NT2/D1 (cell line): Measurements from ENCODE around the gene RAPGEF4.

Source experiments
- SUZ12 ChIP-seq: IDR thresholded peaks from 2 replicates; pipeline ENCODE4 v1.6.1; 2011; ENCODE audit not compliant: insufficient read length, insufficient read depth; ENCODE audit errors: extremely low read depth
- YY1 ChIP-seq: IDR thresholded peaks from 2 replicates; pipeline ENCODE4 v1.6.1; 2011; ENCODE audit not compliant: insufficient read length, insufficient read depth
- ZNF274 ChIP-seq: IDR thresholded peaks from 2 replicates; pipeline ENCODE4 v1.6.1; 2011; ENCODE audit warnings: mild to moderate bottlenecking, low read depth, low read length

DNA sequence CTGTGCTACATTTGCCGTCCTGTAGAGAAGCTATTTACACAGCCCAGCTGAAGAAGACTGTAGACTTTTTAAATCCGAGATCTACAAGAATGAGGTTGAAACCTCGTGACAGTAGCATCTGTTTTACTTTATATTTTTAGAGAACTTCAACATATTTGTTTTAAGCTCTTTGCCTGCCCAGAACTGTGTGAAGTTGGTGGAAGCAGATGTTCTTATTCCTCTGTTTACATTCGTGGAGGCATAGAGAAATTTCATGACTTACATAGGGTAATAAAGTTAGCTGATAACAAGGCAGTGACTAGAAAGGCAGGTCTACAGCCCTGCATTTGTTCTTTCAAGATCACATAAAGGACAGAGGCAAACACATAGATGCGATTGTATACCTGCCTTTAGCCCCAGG lies 293.0 kb downstream of the RAPGEF4 start:
- TF ChIP-seq ZNF274 (no peak), SUZ12 (no peak), YY1 (no peak)
